Measurements from ENCODE around the gene CYP4F12.

GRCh38 chr19:15671891-15672579 is 852 bp upstream of the CYP4F12 start:
- no peak for TF ChIP-seq ZNF274 (IDR thresholded peaks at IDR 0.05; ENCODE audit: low read depth, low read length)
- TF ChIP-seq SUZ12 (IDR thresholded peaks at IDR 0.05; ENCODE audit: extremely low read depth, insufficient read depth, insufficient read length): no peak

Measured in NT2/D1 (cell line).